Measurements from ENCODE around the gene C16orf78.

The C16orf78 gene, protein sequence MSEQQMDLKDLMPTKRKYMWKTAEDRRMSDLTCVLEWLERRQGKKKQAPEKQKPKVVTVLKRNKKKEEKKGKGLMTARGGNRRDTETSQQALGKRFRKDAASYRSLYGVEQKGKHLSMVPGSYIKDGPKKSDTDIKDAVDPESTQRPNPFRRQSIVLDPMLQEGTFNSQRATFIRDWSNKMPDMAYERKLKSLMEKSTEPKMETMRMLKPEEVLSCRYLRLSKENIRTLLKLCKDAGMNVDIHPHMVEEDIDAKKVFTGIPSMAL

GRCh38 chr16:49373504-49373903 lies at the start of gene C16orf78:
C16orf78 (plus strand) TSS chr16:49373804; CDS start chr16:49373940, 136 bp downstream.
- DNase-seq = no peak

DNA sequence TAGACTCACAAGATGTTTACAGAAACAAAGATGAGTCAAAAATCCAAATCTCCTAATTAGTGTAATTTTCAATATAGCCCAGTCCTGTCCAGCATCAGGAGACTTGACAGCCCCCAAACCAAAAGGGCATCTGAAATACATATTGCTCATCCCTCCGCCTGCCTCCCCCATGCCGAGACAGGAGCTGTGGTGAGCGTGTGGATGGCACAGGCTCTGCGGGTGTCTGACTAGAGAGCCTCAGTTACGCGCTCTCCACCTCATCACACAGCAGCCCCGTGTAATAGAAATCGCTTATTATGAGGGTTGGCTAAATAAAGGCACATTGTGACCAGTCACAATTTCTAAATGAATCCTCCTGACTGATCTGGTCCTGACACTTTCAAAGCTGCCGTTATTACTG lies 48.9 kb upstream of the C16orf78 start:
- DNase-seq = no peak

- DNase-seq = no peak
These were observed 46.1 kb upstream of the C16orf78 start for GRCh38 chr16:49327466-49327865.

GRCh38 chr16:49328325-49328724 lies 45.3 kb upstream of the C16orf78 start:
- no peak for DNase-seq

- DNase-seq = no peak
These were observed 42.9 kb upstream of the C16orf78 start for GRCh38 chr16:49330562-49331201.

- DNase-seq = no peak
These were observed 40.9 kb upstream of the C16orf78 start for GRCh38 chr16:49332589-49333258.

- DNase-seq = no peak
These were observed 40.4 kb upstream of the C16orf78 start for GRCh38 chr16:49333259-49333597.

- no peak for DNase-seq
These were observed 37.8 kb upstream of the C16orf78 start for GRCh38 chr16:49335828-49336227.

GRCh38 chr16:49336581-49336980 lies 37.0 kb upstream of the C16orf78 start:
- no peak for DNase-seq

DNA sequence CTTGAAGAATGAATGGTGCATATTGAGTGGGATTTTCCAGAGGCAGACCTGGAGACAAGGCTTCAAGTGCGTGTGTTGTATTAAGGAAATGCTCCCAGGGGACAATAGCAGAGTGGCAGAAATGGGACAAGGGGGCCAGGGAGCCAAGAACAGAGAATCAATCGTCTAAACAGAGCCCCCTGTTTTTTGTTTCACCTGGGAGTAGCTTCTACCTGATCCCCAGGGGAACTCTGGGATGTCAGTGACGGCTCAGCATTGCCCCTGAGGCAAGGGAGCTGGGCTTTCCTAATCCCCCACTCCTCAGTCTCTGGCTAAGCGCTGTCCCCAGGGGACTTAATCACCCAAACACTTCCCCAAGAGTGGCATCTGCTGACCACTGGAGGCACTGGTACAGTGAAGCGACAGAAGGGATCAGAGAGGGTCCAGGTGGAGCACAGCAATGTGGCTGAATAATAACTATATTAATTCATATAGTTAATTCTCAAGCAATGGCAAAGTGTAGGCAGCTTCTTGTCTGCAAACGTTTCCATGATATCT lies 35.7 kb upstream of the C16orf78 start:
- no peak for DNase-seq

DNA sequence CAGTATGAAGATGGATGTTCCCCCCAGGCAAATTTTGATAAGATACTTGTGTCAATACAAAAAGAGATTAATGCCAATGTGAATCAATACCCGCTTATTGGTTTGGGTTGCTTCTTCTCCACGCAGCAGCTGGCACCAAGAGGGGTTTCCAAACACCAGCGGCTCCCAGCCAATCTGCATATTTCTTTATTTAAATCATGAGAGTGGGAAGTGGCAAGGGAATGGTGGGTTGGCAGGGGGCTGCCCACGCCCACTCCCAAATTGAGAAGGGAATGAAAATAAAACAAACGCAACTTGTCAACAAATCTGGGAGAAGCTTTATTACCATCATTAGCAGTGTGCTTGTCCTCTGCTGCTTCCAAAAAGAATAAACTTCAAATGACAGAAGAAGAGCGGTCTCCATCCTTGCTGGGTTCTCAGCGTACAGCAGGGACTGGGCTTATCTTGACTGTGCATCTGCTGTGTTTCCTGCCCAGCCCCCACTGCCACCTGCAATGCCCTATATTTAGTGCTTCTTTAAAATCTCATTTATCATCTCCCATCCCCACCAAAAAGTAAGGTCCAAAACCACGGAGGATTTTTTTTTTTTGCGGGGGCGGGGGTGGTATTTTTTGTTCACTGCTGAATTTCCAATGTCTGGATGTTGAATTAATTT lies 34.9 kb upstream of the C16orf78 start:
- DNase-seq = no peak

DNA sequence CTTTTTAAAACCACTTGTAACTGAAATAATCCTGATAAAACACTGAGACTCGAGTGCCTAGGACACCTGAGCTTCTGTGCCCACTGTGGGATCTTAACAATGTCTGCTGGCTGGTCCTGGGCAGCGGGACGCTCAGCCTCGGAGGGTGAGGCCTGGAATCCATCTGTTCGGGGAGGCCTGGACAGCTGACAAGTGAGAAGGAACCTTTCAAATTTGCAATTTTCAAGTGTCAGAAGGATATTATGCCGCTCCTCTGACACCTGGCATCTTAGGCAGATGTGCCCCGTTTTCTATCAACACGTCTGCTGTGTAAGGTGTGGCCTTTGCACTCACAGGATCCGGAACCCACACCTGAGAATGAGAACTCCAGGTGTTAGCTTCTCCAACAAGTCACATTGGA lies 33.1 kb upstream of the C16orf78 start:
- no peak for DNase-seq

DNA sequence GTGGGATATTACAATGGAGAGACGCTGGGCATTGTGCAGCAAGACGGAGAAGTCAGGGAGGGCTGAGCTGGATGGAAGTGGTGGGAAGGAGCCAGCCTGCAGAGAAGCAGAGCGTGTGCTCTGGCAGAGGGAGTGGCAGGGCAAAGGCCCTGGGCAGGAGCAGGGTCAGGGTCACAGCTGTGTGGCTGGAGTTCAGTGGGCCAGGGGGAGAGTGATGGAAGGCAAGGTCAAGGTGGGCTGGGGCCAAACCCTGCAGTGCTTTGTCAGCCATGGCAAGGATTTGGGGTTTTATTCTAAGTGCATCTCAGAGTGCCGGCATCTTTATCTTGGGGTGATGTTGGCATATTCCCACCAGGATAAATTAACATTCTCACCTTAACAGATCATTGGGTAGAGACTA lies 31.9 kb upstream of the C16orf78 start:
- no peak for DNase-seq

GRCh38 chr16:49342336-49343265 lies 31.0 kb upstream of the C16orf78 start:
- DNase-seq = no peak

DNA sequence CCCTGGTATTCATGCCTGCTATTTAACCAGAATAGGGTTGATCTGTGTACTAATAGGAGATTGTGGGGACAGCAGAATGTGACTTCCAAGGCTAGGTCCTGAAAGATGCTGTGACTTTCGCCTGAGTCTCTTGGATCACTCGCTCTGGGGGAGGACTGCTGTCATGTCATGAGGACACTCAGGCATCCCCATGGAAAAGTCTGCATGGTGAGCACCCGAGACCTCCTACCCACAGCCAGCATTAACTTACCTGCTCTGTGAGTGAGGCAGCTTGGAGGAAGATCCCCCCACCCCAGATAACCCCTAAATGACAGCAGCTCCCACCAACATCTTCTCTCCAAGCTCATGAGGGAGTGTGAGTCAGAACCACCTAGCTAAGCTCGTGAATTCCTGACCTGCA lies 30.3 kb upstream of the C16orf78 start:
- no peak for DNase-seq

DNA sequence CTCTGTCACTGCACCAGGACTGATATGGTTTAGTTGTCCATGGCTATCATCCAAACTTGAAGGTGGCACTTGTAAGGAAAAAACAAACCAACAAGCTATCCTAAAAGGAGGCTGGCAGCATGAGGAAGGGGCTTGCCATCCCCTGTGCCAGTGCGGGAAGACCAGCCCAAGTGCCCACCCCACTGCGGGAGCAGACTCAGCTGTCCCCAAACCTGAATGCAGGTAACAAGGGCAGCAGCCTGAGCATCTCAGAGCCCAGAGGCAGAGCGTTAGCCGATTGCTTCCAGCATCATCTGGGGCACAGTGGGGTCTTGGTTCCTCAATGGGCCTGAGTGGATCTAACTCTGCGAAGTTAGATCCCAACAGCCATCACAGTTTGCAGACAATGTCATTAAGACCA lies 29.2 kb upstream of the C16orf78 start:
- no peak for DNase-seq

- no peak for DNase-seq
These were observed 27.8 kb upstream of the C16orf78 start for GRCh38 chr16:49345829-49346228.

GRCh38 chr16:49346459-49346858 lies 27.1 kb upstream of the C16orf78 start:
- DNase-seq = no peak

DNA sequence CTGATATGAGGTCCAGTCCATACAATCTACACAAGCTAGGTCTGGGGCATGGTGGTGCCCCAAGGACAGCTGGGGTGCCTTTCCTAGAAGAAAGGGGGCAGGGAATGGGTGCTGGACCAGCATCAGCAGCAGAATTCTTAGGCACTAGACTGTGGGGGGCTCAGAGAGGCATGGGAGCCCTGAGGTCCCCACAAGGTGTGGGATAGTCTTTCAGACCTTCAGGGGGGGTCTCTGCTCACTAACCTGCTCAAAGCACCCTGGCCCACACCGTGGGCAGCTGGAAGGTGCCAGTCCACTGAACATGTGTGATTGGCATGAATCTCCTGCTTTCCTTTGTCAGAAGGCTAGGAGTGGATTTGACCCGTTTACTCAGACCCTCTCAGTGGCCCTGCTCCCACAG lies 26.1 kb upstream of the C16orf78 start:
- DNase-seq = no peak

DNA sequence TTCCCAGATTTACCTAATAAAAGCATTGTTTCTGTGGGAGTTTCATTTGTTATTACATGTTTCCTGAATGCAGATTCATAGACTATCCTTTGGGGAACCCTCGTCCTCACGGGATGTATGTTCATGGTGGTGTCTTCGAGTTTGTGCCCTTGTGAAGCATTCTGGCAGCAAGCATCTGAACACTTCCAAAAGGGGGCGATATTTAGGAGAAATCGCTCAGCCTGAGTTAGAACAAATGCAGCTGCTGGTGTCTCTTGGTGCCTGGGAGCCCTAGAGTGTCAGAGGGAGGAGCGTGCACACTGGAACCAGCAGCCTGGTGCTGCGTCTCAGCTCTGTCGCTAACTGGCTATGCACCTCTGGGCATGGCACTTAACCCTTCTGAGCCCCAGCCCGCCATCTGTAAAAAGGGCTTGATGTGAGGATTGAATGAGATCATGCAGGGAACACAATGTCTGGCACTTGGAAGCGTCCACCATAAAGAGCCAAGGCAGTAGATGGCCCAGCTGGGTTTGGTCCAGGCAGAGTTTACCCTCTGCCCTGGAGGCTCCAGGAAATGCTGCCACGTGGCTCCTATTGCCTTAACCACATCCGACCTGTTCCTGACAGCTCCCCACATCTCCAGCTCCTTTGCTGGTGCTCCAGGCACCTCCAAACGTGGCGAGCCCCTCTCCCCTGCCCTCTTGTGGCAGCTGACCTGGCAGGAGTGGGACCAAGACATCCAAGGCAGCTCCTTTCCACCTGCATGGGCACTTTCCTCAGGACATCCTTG lies 25.0 kb upstream of the C16orf78 start:
- DNase-seq = no peak

DNA sequence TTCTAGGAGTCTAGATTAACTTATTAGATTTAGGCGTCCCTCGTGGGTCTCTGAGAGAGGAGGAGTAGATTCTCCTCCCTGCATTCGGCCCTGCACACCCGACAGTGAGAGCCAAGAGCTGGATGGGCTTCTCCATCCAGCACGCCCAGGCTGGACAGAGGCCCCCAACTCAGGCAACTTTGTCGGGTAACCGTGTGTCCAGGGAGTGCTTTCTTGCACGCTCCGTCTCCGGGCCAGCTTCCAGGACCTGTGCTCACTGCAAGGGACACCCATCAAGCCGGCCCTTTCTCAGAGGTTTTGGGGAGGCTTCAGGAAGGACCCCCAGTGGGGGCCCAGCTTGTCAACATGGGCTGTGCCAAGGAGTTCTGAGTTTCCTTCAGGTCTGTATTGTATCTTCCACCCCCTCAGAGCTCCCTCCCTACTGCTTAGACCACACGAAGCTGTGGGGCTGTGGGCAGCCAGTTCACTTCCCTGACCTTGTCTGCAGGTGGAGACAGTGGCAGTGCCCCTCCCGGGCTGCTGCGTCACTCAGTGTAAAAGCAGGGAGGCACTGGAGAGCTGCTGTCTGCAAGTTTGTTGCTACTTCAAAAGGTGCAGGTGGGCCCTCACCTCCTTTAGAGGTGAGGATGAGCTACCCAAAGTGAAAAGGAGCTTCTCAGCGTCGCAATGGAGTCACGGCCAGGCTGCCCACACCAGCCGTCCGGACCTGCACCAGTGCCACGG lies 24.0 kb upstream of the C16orf78 start:
- DNase-seq = no peak
